Endothelial cell of umbilical vein (primary cell): ENCODE results near the gene PGM2L1. TPM values are rescaled to one million over a fixed set of nuclear protein-coding genes. Genes with fewer than 3 reads are reported as not detected.

ENCODE experiments used
- BruUV-seq: library from RNA; stranded (reverse); fragments of 400-500 nt; replicated peaks from 2 replicates; lab custom pipeline; 2021; lab: Mats Ljungman, UMichigan
- CTCF ChIA-PET: fragments of 300-600, 350-600 bp; sonication (Branson Sonifier 250); formaldehyde crosslinking; loops from one replicate; lab custom pipeline; 2021; ENCODE audit warnings: antibody characterized with exemption, inconsistent platforms; lab: Charles Lee
- POLR2A ChIA-PET: fragments of 300-600, 350-600 bp; sonication (Branson Sonifier 250); formaldehyde crosslinking; loops from one replicate; lab custom pipeline; 2021; ENCODE audit warnings: antibody characterized with exemption, inconsistent platforms; lab: Charles Lee
- DNase-seq: peaks from one replicate; pipeline ENCODE4 v3.0.0-alpha.2; 2011; ENCODE audit warnings: low read depth, low spot score
- FAIRE-seq: peaks from 2 replicates; lab custom pipeline; 2011; peaks lifted over from hg19 to GRCh38; lab: Jason Lieb, UNC
- H2AFZ ChIP-seq: 2 replicates; pipeline ENCODE4 v1.6.0; 2012; ENCODE audit warnings: low read depth, low read length, control low read depth, inconsistent platforms
- H3K27ac ChIP-seq: 2 replicates; pipeline ENCODE4 v1.5.1; 2011; ENCODE audit warnings: low read depth, mild to moderate bottlenecking, control low read depth, low read length, moderate library complexity; ENCODE audit not compliant: insufficient read depth
- H3K27me3 ChIP-seq, 2 experiments: 2 replicates each; pipeline versions ENCODE4 v1.6.0 to v1.6.1; 2011; ENCODE audit warnings: low read length in 2 of 2, mixed read lengths in 1 of 2; ENCODE audit not compliant: control insufficient read depth in 2 of 2, insufficient read depth in 2 of 2
- H3K36me3 ChIP-seq, 2 experiments: 2 replicates in 1 of 2; 3 replicates in 1 of 2; pipeline ENCODE4 v1.5.1; 2011; ENCODE audit warnings: low read length in 2 of 2, mild to moderate bottlenecking in 1 of 2, moderate library complexity in 1 of 2; ENCODE audit not compliant: control insufficient read depth in 2 of 2, insufficient read depth in 2 of 2; ENCODE audit errors: extremely low read depth in 1 of 2
- H3K4me1 ChIP-seq: 3 replicates; pipeline ENCODE4 v1.5.1; 2011; ENCODE audit warnings: mild to moderate bottlenecking, low read length; ENCODE audit not compliant: control insufficient read depth, insufficient read depth; ENCODE audit errors: extremely low read depth
- H3K4me2 ChIP-seq: 2 replicates; pipeline ENCODE4 v1.6.1; 2011; ENCODE audit warnings: low read length, control low read depth, mixed read lengths; ENCODE audit not compliant: insufficient read depth
- H3K4me3 ChIP-seq, 3 experiments: fragments of 200-600 bp in 1 of 3; sonication (generic), shearing (Covaris generic) in 1 of 3; replicated peaks in 1 of 3; 2 replicates each; pipeline ENCODE4 v1.5.1; 2011 to 2016; ENCODE audit warnings: control low read depth in 3 of 3, low read length in 3 of 3, mild to moderate bottlenecking in 2 of 3, inconsistent platforms in 1 of 3, low read depth in 1 of 3, moderate library complexity in 1 of 3; ENCODE audit not compliant: insufficient read depth in 1 of 3
- H3K79me2 ChIP-seq: 2 replicates; pipeline ENCODE4 v1.6.0; 2012; ENCODE audit warnings: low read length, inconsistent platforms; ENCODE audit not compliant: control insufficient read depth, insufficient read depth
- H3K9ac ChIP-seq: replicated peaks from 2 replicates; pipeline ENCODE3; 2011; ENCODE audit warnings: low read length, control low read depth; ENCODE audit not compliant: insufficient read depth; ENCODE audit errors: extremely low read depth
- H3K9me1 ChIP-seq: replicated peaks from 3 replicates; pipeline ENCODE4 v1.6.0; 2011; ENCODE audit warnings: mild to moderate bottlenecking, low read length; ENCODE audit not compliant: control insufficient read depth, insufficient read depth; ENCODE audit errors: extremely low read depth
- H3K9me3 ChIP-seq: replicated peaks from 2 replicates; pipeline ENCODE4 v1.5.1; 2012; ENCODE audit warnings: low read length, inconsistent platforms; ENCODE audit not compliant: control insufficient read depth, insufficient read depth
- H4K20me1 ChIP-seq: replicated peaks from 2 replicates; pipeline ENCODE3; 2011; ENCODE audit warnings: mild to moderate bottlenecking, low read length; ENCODE audit not compliant: control insufficient read depth, insufficient read depth; ENCODE audit errors: extremely low read depth
- CTCF ChIP-seq, 2 donors: IDR thresholded peaks; 1 replicate in 1 of 2; 2 replicates in 1 of 2; pipeline ENCODE4 v1.5.1; 2011; ENCODE audit warnings: low read length in 2 of 2, mild to moderate bottlenecking in 2 of 2, moderate library complexity in 2 of 2, control low read depth in 1 of 2, inconsistent platforms in 1 of 2, low read depth in 1 of 2; ENCODE audit not compliant: insufficient read depth in 1 of 2; ENCODE audit errors: extremely low read depth in 1 of 2
- EZH2 ChIP-seq: IDR thresholded peaks from 2 replicates; pipeline ENCODE4 v1.6.1; 2012; ENCODE audit warnings: borderline replicate concordance, low read depth, mild to moderate bottlenecking, moderate library complexity, low read length, inconsistent platforms; ENCODE audit not compliant: severe bottlenecking
- FOS ChIP-seq: IDR thresholded peaks from 2 replicates; pipeline ENCODE4 v1.6.1; 2011; ENCODE audit warnings: mild to moderate bottlenecking, low read length, moderate library complexity, borderline replicate concordance; ENCODE audit not compliant: insufficient read depth
- GATA2 ChIP-seq: IDR thresholded peaks from 2 replicates; pipeline ENCODE4 v1.7.0; 2011; ENCODE audit warnings: low read depth, mild to moderate bottlenecking, moderate library complexity, mixed read lengths, low read length; ENCODE audit not compliant: insufficient read length, insufficient read depth
- JUN ChIP-seq: IDR thresholded peaks from 2 replicates; pipeline ENCODE4 v1.6.1; 2011; ENCODE audit warnings: borderline replicate concordance, low read depth; ENCODE audit not compliant: insufficient read length, insufficient read depth
- MYC ChIP-seq: IDR thresholded peaks from one replicate; pipeline ENCODE4 v1.6.1; 2011; ENCODE audit warnings: mild to moderate bottlenecking, low read depth, low read length
- POLR2A ChIP-seq: IDR thresholded peaks from 2 replicates; pipeline ENCODE4 v1.6.1; 2012; ENCODE audit warnings: low read depth, mild to moderate bottlenecking, control low read depth, low read length
- POLR2AphosphoS5 ChIP-seq: IDR thresholded peaks from 2 replicates; pipeline ENCODE4 v1.6.1; 2012; ENCODE audit warnings: low read depth, mild to moderate bottlenecking, control low read depth, low read length, moderate library complexity; ENCODE audit not compliant: insufficient read depth
- dilution Hi-C: fragments of 300-500 bp; cut with MboI; formaldehyde crosslinking; loops from one replicate; pipeline ENCODE4 v1.15.0; 2019; ENCODE audit warnings: low sequenced_read_pairs; ENCODE audit not compliant: extremely low pct_ligation_motif_present
- intact Hi-C: fragments of 100-400 bp; cut with micrococcal nuclease; formaldehyde crosslinking; loops from one replicate; pipeline ENCODE4 v1.10.0; 2022
- polyA plus RNA-seq, 4 experiments: library from polyadenylated mRNA; depleted of rRNA in 3 of 4; stranded (reverse) in 3 of 4; unstranded in 1 of 4; fragments of >200 nt; gene quantifications; 2 replicates each; pipeline versions ENCODE4 v1.2.1 to v1.2.3, GENCODE V29; 2011 to 2012; ENCODE audit warnings: missing spikeins in 1 of 4
- total RNA-seq: library from RNA; stranded (reverse); gene quantifications from 2 replicates; pipeline ENCODE4 v1.2.3, GENCODE V29; 2021
- TF ChIP-seq, protein P1 (sequence below): IDR thresholded peaks from 2 replicates; pipeline ENCODE4 v1.6.1; 2011; ENCODE audit not compliant: insufficient read depth, insufficient read length

PGM2L1 gene
- total and polyA plus RNA-seq, 2 donors (not counting 3 experiments of a cell fraction or from before 2014, with no cell fraction given): 7.9 to 31.4 TPM

- ChIA-PET CTCF (interaction anchor here (1.6 kb wide), 1 partner anchor 107 kb away, joined by 5 read pairs; no protein-coding TSS in a partner anchor), POLR2A (no interaction called here)
- Histone ChIP-seq H3K4me2 (no peak overlapping the region), H3K9ac (no peak overlapping the region), H3K27me3 (no peaks in the 10 kb centered on the region), H2AFZ (no peak overlapping the region), H3K36me3 (peaks cover 11 to 22% of the 10 kb centered on the region in 2 experiments), H3K9me1 (no peaks in the 10 kb centered on the region), H3K9me3 (no peaks in the 10 kb centered on the region), H4K20me1 (no peaks in the 10 kb centered on the region), H3K27ac (no peak overlapping the region), H3K4me1 (peaks cover 10% of the 10 kb centered on the region), H3K79me2 (no peaks in the 10 kb centered on the region), H3K4me3 (no peak overlapping the region)
- dilution Hi-C loops (no loop called here), intact Hi-C loops (no loop called here)
- DNase-seq (peak; percentile 95), FAIRE-seq (no peak)
- TF ChIP-seq POLR2AphosphoS5 (no peak), MYC (no peak), FOS (no peak), JUN (no peak), EZH2 (no peak), POLR2A (no peak), CTCF (IDR thresholded peaks at IDR 0.05; ENCODE audit: extremely low read depth in 1 of 2, insufficient read depth in 1 of 2, low read depth in 1 of 2, low read length in 2 of 2) (no peak), GATA2 (no peak)
- TF ChIP-seq, protein P1, sequence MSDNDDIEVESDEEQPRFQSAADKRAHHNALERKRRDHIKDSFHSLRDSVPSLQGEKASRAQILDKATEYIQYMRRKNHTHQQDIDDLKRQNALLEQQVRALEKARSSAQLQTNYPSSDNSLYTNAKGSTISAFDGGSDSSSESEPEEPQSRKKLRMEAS: no peak
- no TSS peak for BruUV-seq
These were observed 56.3 kb downstream of the PGM2L1 start for GRCh38 chr11:74341921-74342320.
